ENCODE results near the gene UBTF. TPM values are rescaled to one million over a fixed set of nuclear protein-coding genes. Genes with fewer than 3 reads are reported as not detected.
A peak's percentile ranks its signal among the peaks of the same experiment; 100 is the strongest.

The UBTF gene
- total and polyA plus RNA-seq, 9 of the 15 experiments (the other 6 are each of a cell fraction or from before 2014, with no cell fraction given) = 1.2 to 113 (median 83.6) TPM

DNA sequence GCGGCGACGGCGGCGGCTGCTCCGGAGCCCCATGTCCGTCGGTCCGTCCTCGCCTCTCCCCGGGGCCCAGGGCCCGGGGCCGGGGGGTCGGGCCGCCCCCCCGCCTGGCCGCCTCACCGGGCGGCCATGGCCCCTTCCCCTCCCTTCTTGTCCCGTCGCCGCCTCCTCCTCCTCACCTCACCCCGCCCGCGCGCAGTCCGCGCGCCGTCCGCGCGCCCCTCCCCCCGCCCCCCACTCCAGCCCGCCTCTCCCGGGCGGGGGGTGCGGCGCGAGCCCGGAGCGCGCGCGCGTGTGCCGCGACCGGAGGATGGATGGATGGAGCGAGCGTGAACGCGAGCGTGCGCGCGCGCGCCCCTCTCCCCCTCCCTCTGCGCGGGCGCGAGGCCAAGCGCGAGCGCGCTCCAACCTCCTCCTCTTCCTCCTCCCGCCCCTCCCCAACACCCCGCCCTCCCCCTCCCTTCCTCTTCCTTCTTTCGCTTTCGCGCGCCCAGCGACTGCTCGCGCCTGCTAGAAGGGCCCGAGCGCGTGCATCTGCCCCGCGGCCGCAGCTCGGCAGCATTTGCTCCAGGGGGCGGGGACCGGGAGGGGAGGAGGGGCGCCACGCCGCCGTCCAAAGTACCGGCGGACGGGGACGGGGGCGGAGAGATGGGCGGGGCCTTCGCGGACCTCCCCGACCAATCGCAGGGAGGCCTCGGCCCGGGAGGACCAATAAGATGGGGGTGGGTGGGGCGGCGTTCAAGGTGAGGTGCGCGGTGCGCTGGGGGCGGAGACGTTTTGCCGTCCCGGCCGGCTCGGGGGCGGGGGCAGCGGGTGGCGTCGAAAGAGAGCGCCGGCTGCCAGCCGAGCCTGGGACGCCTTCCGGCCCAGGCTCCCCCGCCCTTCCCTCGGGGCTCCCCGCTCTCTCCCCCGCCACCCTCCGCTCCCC lies 19.7 kb downstream of the UBTF start, which contains the start of gene ATXN7L3 (continued):
- 0 out of 4 replicates have a peak, but pooled peaks of 1 of the 2 experiments have one; percentile 19 for TF ChIP-seq RCOR1 (IDR thresholded peaks at IDR 0.05; ENCODE audit: borderline replicate concordance in 1 of 2, low read depth in 2 of 2, low read length in 2 of 2)
- TF ChIP-seq, protein P1, sequence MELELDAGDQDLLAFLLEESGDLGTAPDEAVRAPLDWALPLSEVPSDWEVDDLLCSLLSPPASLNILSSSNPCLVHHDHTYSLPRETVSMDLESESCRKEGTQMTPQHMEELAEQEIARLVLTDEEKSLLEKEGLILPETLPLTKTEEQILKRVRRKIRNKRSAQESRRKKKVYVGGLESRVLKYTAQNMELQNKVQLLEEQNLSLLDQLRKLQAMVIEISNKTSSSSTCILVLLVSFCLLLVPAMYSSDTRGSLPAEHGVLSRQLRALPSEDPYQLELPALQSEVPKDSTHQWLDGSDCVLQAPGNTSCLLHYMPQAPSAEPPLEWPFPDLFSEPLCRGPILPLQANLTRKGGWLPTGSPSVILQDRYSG (tag; conservative IDR thresholded peaks at IDR 0.05; ENCODE audit: low read depth) = no peak
- TF ChIP-seq ZBTB7A (IDR thresholded peaks at IDR 0.05; ENCODE audit: borderline replicate concordance, control insufficient read depth, low read depth, low read length) = peak; percentile 79; the same call in 1 of the 2 replicates
- TF ChIP-seq SP2 (IDR thresholded peaks at IDR 0.05; ENCODE audit: extremely low read depth, low read depth, low read length, poor library complexity, severe bottlenecking) = peak; percentile 45
- TF ChIP-seq, protein P2, sequence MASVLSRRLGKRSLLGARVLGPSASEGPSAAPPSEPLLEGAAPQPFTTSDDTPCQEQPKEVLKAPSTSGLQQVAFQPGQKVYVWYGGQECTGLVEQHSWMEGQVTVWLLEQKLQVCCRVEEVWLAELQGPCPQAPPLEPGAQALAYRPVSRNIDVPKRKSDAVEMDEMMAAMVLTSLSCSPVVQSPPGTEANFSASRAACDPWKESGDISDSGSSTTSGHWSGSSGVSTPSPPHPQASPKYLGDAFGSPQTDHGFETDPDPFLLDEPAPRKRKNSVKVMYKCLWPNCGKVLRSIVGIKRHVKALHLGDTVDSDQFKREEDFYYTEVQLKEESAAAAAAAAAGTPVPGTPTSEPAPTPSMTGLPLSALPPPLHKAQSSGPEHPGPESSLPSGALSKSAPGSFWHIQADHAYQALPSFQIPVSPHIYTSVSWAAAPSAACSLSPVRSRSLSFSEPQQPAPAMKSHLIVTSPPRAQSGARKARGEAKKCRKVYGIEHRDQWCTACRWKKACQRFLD (CRISPR knock-in tag; IDR thresholded peaks at IDR 0.05) = peak; percentile 95
- no peak for TF ChIP-seq ZNF57 (CRISPR knock-in tag; IDR thresholded peaks at IDR 0.05)
- TF ChIP-seq HMG20B (CRISPR knock-in tag; IDR thresholded peaks at IDR 0.05) = no peak
- no peak for TF ChIP-seq ZFPM2 (CRISPR knock-in tag; IDR thresholded peaks at IDR 0.05)
- no peak for TF ChIP-seq ZSCAN32 (CRISPR knock-in tag; IDR thresholded peaks at IDR 0.05)
- no peak for TF ChIP-seq MCM7 (IDR thresholded peaks at IDR 0.05)
- TF ChIP-seq, protein P3, sequence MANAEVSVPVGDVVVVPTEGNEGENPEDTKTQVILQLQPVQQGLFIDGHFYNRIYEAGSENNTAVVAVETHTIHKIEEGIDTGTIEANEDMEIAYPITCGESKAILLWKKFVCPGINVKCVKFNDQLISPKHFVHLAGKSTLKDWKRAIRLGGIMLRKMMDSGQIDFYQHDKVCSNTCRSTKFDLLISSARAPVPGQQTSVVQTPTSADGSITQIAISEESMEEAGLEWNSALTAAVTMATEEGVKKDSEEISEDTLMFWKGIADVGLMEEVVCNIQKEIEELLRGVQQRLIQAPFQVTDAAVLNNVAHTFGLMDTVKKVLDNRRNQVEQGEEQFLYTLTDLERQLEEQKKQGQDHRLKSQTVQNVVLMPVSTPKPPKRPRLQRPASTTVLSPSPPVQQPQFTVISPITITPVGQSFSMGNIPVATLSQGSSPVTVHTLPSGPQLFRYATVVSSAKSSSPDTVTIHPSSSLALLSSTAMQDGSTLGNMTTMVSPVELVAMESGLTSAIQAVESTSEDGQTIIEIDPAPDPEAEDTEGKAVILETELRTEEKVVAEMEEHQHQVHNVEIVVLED (CRISPR knock-in tag; IDR thresholded peaks at IDR 0.05) = peak; percentile 70
- TF ChIP-seq, protein P4, sequence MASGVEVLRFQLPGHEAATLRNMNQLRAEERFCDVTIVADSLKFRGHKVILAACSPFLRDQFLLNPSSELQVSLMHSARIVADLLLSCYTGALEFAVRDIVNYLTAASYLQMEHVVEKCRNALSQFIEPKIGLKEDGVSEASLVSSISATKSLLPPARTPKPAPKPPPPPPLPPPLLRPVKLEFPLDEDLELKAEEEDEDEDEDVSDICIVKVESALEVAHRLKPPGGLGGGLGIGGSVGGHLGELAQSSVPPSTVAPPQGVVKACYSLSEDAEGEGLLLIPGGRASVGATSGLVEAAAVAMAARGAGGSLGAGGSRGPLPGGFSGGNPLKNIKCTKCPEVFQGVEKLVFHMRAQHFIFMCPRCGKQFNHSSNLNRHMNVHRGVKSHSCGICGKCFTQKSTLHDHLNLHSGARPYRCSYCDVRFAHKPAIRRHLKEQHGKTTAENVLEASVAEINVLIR (CRISPR knock-in tag; IDR thresholded peaks at IDR 0.05) = peak; percentile 75
- peak in 2 of 3 experiments; percentile 22 to 58 for TF ChIP-seq YY1 (IDR thresholded peaks at IDR 0.05; ENCODE audit: borderline replicate concordance in 1 of 3, control insufficient read depth in 1 of 3, extremely low read depth in 1 of 3, insufficient read depth in 3 of 3, insufficient read length in 1 of 3, insufficient replicate concordance in 2 of 3, low read depth in 1 of 3, low read length in 2 of 3)
- peak; percentile 74 for TF ChIP-seq NEUROD1 (IDR thresholded peaks at IDR 0.05; ENCODE audit: borderline replicate concordance, low read depth, low read length, partially characterized antibody)
- no peak for TF ChIP-seq ZNF445 (CRISPR knock-in tag; IDR thresholded peaks at IDR 0.05; ENCODE audit: low read depth)
- 0 out of 2 replicates have a peak, but pooled peaks have one; percentile 23 for TF ChIP-seq GTF2E2 (tag; IDR thresholded peaks at IDR 0.05)
- TF ChIP-seq SMAD1 (IDR thresholded peaks at IDR 0.05; ENCODE audit: low read depth, low read length, partially characterized antibody) = no peak
- TF ChIP-seq, protein P5, sequence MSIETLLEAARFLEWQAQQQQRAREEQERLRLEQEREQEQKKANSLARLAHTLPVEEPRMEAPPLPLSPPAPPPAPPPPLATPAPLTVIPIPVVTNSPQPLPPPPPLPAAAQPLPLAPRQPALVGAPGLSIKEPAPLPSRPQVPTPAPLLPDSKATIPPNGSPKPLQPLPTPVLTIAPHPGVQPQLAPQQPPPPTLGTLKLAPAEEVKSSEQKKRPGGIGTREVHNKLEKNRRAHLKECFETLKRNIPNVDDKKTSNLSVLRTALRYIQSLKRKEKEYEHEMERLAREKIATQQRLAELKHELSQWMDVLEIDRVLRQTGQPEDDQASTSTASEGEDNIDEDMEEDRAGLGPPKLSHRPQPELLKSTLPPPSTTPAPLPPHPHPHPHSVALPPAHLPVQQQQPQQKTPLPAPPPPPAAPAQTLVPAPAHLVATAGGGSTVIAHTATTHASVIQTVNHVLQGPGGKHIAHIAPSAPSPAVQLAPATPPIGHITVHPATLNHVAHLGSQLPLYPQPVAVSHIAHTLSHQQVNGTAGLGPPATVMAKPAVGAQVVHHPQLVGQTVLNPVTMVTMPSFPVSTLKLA (conservative IDR thresholded peaks at IDR 0.05) = peak; percentile 52 to 72; a peak in 3 of 4 replicates

Data from K562 (cell line).